Cortex of kidney (tissue), 1 donor: Measurements from ENCODE around the gene MEG3.

ENCODE experiments used
- DNase-seq: peaks from one replicate; lab custom pipeline; 2025; lab: John Stamatoyannopoulos, UW

Gene MEG3

GRCh38 chr14:100865682-100866591 is 40.0 kb downstream of the MEG3 start:
- no peak for DNase-seq

- DNase-seq, result no peak
Measured at GRCh38 chr14:100866666-100867630, 41.0 kb downstream of the MEG3 start.

GRCh38 chr14:100867631-100868315 is 41.9 kb downstream of the MEG3 start:
- no peak for DNase-seq

DNA sequence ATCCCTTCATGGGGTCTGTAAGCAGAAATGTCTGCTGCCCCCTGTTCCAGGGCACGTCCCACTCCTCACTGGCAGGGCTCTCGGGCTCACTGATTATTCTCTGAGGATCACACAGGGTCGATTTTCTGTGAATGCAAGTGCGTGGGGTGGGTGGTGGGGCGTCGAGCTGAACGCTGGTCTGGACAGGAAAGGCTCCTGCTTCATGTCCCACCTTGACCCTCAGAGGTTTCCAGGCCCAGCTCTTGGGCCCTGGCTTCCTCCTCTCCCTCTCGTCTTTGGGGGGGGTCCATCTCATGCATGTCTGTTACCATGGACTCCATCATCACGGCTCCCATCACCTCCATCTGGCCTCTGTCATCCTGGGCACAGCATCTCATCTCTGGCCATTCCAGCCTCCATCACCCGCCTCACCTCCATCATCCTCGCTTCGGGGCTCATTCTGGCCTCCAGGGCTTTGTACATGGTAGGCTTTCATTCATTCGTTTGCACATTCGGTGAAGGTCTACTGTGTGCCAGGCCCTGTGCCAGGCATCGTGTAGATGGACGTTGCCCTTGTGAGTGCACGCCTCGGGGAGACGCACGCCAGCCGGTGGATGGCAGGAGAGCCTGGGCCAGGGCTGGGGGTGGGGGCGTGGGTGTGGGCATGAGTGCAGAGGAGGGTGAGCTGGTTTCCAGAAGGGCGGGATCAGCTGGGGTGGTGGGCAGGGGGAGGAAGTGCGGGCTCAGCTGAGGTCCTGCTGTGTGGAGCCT is 42.9 kb downstream of the MEG3 start:
- DNase-seq, result no peak

DNA sequence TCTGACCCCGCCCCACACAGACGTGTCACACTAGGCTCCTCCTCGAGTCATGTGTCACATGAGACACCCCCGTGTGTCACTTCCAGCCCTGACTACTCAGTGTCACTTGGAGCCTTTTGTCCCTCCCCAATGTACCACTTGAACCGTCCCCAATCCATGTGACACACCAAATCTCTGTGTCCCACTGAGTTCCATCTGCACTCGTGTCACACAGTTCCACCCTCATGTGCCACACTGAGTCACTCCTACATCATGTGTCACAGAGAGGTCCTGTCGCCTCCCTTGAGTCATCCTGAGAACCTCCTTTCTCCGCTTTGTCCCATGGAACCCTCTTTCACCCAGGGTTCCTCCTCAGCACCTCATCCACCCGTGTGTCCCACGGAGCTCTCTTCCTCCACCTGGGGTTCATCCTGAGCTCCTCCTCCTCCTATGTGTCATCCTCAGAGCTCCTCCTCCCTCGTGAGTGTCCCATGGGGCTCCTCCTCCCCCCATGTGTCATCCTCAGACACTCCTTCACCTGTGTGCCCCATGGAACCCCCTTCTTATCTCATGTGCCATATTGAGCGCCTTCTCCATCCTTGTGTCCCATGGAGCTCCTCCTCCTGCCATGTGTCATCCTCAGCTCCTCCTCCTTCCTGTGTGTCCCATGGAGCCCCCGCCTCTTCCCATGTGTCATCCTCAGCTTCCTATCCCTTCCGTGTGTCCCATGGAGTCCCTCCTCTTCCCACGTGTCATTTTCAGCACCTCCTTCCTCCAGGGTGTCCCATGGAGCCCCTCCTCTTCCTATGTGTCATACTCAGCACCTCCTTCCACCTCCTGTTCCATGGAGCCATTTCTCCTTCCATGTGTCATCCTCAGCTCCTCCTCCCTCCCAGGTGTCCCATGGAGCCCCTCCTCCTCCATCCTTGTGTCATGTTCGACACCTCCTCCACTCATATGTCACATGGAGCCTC is 45.6 kb downstream of the MEG3 start:
- no peak for DNase-seq

- no peak for DNase-seq
Measured at GRCh38 chr14:100872259-100873095, 46.6 kb downstream of the MEG3 start.

DNA sequence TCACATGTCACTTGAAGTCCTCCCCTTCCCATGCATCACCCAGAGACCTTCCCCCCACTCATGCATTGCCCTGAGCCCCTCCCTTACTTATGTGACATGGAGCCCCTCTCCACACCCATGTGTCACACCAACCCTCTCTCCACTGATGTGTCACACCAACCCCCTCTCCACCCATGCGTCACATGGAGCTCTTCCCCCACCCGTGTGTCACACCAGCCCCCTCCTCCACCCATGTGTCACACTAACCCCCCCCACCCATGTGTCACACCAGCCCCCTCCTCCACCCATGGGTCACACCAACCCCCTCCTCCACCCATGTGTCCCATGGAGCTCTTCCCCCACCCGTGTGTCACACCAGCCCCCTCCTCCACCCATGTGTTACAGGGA is 47.2 kb downstream of the MEG3 start:
- no peak for DNase-seq

DNA sequence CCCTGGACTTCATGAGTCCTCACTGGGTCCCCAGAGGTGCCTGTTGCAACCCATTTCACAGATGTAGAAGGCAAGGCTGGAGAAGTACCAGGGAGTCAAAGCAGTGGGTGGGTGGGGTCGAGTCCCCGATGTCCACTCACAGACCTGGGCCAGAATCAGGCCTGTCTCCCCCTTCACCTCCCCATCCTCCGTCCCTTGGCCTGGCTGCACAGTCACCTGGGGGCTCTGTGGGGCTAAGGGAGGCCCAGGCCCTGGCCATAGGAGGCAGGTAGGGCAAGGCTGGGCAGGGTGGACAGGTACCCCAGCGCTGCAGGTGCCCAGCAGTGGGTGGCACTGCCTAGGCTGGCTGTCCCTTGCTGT is 48.1 kb downstream of the MEG3 start:
- DNase-seq, result no peak

GRCh38 chr14:100874411-100875091 is 48.6 kb downstream of the MEG3 start:
- DNase-seq, result no peak

- DNase-seq, result no peak
Measured at GRCh38 chr14:100875126-100875525, 49.2 kb downstream of the MEG3 start.

DNA sequence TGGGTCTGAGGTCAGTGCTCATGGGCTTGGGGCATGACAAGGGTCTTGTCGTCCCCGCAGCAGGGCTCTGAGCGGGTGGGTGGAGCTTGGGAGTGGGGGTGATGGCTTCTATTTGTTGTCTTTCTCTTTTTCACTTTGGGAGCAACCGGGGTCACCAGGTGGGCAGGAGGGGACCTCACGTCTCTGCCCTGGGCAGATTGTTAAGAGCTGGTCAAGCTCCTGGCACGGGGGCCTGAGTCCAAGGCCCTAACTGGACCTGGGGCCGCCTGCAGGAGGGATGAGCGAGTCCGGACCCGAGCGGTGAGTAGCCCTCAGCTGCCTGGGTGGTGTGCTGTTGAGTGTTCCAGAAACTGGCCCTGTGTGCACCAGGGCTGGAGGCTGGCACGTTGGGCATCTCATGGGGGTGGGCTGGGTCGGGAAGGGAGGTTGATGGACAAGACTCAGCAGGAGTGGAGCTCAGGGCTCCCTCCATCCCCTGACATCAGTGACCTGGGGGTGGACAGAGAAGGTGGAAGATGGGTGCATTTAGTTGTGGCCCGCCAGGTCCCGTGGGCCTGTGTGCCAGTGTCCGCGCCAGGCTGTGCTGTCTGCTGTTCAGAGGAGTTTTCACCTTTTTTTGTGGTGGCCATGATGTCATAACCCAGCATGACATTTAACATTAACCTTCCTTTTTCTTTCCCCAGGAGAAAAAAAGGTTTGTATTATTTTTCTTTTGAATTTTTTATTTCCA is 50.1 kb downstream of the MEG3 start:
- no peak for DNase-seq

DNA sequence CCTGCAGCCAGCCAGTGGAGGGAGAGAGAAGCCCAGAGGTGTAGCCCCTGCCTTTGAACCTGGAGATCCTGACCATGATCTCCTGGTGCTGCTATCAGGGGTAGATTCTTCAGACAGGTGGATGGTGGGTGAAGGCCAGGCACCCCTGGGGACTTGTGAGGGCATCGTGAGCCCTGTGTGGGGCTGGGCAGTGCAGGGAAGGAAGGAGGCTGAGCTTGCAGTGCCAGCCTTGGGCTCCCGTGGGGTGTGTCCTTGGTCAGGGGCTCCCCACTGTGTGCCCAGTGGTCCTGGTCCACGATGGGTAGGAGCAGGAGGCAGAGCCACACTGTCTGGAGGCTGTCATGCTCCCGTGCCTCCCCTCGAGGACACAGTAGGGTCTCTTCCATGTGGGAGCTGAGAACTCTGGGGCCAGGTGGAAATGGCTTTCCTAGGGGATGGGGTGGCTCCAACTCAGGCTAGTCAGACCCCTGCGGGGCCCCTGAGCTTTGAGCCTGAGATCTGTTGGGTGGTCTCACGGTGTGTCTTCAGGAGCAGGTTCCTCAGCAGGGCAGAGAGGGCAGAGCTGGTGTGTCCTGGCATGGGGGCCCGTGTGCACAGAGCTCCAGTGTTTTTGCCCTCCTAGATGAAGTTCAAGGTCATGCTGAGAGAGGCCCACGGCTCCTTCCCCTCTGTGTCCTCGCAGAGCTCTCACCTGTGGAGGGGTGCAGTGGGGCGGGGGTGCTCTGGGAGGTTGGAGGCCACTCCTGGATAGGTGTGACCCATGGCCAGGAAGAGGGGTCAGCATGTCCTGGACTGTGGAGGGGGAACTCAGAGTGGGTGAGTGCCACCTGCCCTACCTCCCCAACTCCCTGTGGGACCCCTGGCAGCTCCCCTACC is 52.6 kb downstream of the MEG3 start:
- no peak for DNase-seq

GRCh38 chr14:100879194-100879593 is 53.3 kb downstream of the MEG3 start:
- DNase-seq, result no peak

DNA sequence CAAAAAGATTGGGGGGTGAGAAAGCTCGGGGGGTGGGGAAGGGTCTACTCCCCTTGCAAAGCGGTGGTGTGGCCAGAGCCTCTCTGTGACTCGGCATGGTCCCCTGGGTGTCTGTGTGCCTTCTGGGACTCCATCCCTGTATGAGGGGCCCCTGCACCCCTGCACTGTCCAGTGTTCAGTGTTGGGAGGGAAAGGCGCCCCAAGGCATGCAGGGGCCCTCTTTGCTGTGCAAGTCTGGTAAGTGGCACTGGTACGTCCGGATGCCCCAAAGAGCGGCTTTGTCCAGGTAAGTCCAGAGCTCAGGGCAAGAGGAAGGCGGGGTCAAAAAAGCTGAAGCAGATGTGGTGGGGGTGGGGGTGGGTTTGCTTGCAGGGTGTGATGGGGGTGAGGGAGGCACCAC is 53.9 kb downstream of the MEG3 start:
- no peak for DNase-seq

DNA sequence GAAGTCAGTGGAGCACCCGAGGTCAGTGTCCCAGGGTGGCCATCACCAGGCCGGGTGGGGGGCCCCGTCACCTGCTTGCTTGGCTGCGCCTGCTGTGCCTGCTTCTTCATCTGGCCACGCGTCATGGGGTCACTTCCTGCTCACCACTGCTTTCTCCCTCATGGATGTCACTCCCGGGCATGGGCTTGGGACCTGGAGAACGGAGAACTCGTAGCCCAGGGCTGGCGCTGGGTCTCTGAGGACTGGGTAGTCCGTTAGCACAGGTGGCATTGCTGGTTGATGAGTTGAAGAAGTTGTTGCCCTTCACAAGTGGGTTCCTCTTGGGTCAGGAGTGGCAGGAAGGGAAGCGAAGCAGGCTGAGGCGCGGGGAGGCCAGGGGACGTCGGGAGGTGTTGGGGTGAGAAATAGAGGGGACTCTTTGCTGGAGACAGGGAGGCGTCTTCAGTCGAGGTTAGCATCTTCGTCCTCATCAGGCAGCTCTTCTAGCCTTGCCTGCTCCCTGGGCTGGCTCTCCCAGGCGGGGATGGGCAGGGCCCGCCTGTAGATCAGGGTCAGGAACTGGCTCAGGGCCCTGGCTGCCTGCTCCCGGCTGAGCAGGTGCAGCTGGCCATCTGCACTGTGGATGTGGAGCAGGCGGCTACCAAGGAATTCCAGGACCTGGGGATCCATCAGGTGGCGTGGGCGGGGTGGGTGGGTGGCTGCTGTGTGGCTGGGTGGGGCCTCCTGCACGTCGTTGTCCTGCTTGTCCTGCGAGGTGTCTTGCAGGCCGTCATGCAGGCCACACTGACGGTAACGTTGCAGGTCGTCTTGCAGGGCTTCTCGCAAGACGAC is 54.6 kb downstream of the MEG3 start:
- no peak for DNase-seq
